Osteoblast (primary cell): ENCODE data around the gene FAM167B. TPM values are rescaled to one million over a fixed set of nuclear protein-coding genes. Genes with fewer than 3 reads are reported as not detected.

ENCODE experiments used
- DNase-seq: peaks from one replicate; pipeline ENCODE4 v3.0.0; 2011; ENCODE audit warnings: low spot score, mixed read lengths; ENCODE audit not compliant: insufficient read length; ENCODE audit errors: missing footprints
- H2AFZ ChIP-seq: 2 replicates; pipeline ENCODE4 v1.6.0; 2011; ENCODE audit warnings: mild to moderate bottlenecking, low read length
- H3K27ac ChIP-seq: 2 replicates; pipeline ENCODE4 v1.5.1; 2011; ENCODE audit warnings: mild to moderate bottlenecking, low read depth, low read length, moderate library complexity
- H3K27me3 ChIP-seq: 2 replicates; pipeline ENCODE4 v1.6.0; 2012; ENCODE audit warnings: mild to moderate bottlenecking, control low read depth, inconsistent platforms, low read length, moderate library complexity; ENCODE audit not compliant: insufficient read depth
- H3K36me3 ChIP-seq: 2 replicates; pipeline ENCODE4 v1.5.1; 2011; ENCODE audit warnings: mild to moderate bottlenecking, low read length, control low read depth, moderate library complexity; ENCODE audit not compliant: insufficient read depth
- H3K4me1 ChIP-seq: 2 replicates; pipeline ENCODE4 v1.5.1; 2011; ENCODE audit warnings: mild to moderate bottlenecking, low read length, control low read depth, moderate library complexity; ENCODE audit not compliant: insufficient read depth
- H3K4me2 ChIP-seq: 2 replicates; pipeline ENCODE4 v1.6.0; 2011; ENCODE audit warnings: mild to moderate bottlenecking, low read length; ENCODE audit not compliant: insufficient read depth
- H3K4me3 ChIP-seq: fragments of 200-600 bp; sonication (generic); 3 replicates; pipeline ENCODE4 v1.5.1; 2012; ENCODE audit warnings: mild to moderate bottlenecking, low read length, inconsistent platforms; ENCODE audit not compliant: insufficient read depth
- H3K79me2 ChIP-seq: 2 replicates; pipeline ENCODE4 v1.6.0; 2012; ENCODE audit warnings: mild to moderate bottlenecking, low read length, control low read depth, inconsistent platforms; ENCODE audit not compliant: insufficient read depth
- H3K9me3 ChIP-seq: 2 replicates; pipeline ENCODE4 v1.5.1; 2011; ENCODE audit warnings: low read depth, low read length, control low read depth
- H4K20me1 ChIP-seq: 2 replicates; pipeline ENCODE4 v1.6.0; 2012; ENCODE audit warnings: mild to moderate bottlenecking, low read length, control low read depth; ENCODE audit not compliant: insufficient read depth
- CTCF ChIP-seq: IDR thresholded peaks from 2 replicates; pipeline ENCODE4 v1.5.1; 2011; ENCODE audit warnings: mild to moderate bottlenecking, low read depth, low read length, moderate library complexity; ENCODE audit errors: extremely low read depth
- total RNA-seq: library from RNA; depleted of rRNA; stranded (reverse); fragments of >200 nt; gene quantifications from 2 replicates; pipeline ENCODE4 v1.2.3, GENCODE V29; 2012

The FAM167B gene
- total RNA-seq, 1 donor = 2.5 TPM

GRCh38 chr1:32221581-32221979 lies 25.4 kb upstream of the FAM167B start:
- peak overlapping the region; percentile 100 for H3K4me3 ChIP-seq
- DNase-seq = peak; percentile 80
- H2AFZ ChIP-seq = peak overlapping the region; percentile 20
- TF ChIP-seq CTCF = no peak
- H3K27me3 ChIP-seq = no peaks in the 10 kb centered on the region
- H3K4me1 ChIP-seq = peaks cover 29% of the 10 kb centered on the region
- no peaks in the 10 kb centered on the region for H4K20me1 ChIP-seq
- H3K79me2 ChIP-seq = peaks cover 53% of the 10 kb centered on the region
- H3K9me3 ChIP-seq = no peaks in the 10 kb centered on the region
- H3K27ac ChIP-seq = peak overlapping the region; percentile 100
- H3K4me2 ChIP-seq = peak overlapping the region; percentile 100
- peaks cover 41% of the 10 kb centered on the region for H3K36me3 ChIP-seq

- peaks cover 40% of the 10 kb centered on the region for H3K36me3 ChIP-seq
Measured at GRCh38 chr1:32221980-32222755, 24.9 kb upstream of the FAM167B start, which contains the start of the genes EIF3I and TMEM234. Gene EIF3I (plus strand): TSS chr1:32222407. CDS start chr1:32222442, 35 bp downstream. Gene TMEM234 (minus strand): TSS chr1:32222353. CDS start chr1:32222322, 31 bp downstream.

GRCh38 chr1:32223683-32224082 lies 23.3 kb upstream of the FAM167B start:
- Histone ChIP-seq H3K4me2 (peak overlapping the region; percentile 100), H3K79me2 (peaks cover 53% of the 10 kb centered on the region), H3K4me1 (peaks cover 29% of the 10 kb centered on the region), H4K20me1 (no peaks in the 10 kb centered on the region), H3K27ac (peak overlapping the region; percentile 46), H3K36me3 (peaks cover 52% of the 10 kb centered on the region), H2AFZ (no peak overlapping the region), H3K27me3 (no peaks in the 10 kb centered on the region), H3K9me3 (no peaks in the 10 kb centered on the region), H3K4me3 (peak overlapping the region; percentile 17)
- peak; percentile 44 for DNase-seq
- TF ChIP-seq CTCF = no peak

More at GRCh38 chr1:32221980-32222755, 24.9 kb upstream of the FAM167B start, which contains the start of the genes EIF3I and TMEM234:
- Histone ChIP-seq H4K20me1 (no peaks in the 10 kb centered on the region), H3K27ac (peak within 1 kb of the TSS; percentile 100), H3K9me3 (no peaks in the 10 kb centered on the region), H3K4me2 (peak within 1 kb of the TSS; percentile 100), H3K27me3 (no peaks in the 10 kb centered on the region), H2AFZ (peak within 1 kb of the TSS; percentile 98), H3K79me2 (peaks cover 53% of the 10 kb centered on the region), H3K4me3 (peak within 1 kb of the TSS; percentile 100), H3K4me1 (peaks cover 29% of the 10 kb centered on the region)
- no peak for TF ChIP-seq CTCF
- DNase-seq = peak; percentile 95

GRCh38 chr1:32224285-32224684 lies 22.7 kb upstream of the FAM167B start:
- peaks cover 29% of the 10 kb centered on the region for H3K4me1 ChIP-seq
- H3K4me3 ChIP-seq = no peak overlapping the region
- H3K27me3 ChIP-seq = no peaks in the 10 kb centered on the region
- H3K36me3 ChIP-seq = peaks cover 51% of the 10 kb centered on the region
- H3K27ac ChIP-seq = peak overlapping the region; percentile 46
- DNase-seq = peak; percentile 15
- peaks cover 53% of the 10 kb centered on the region for H3K79me2 ChIP-seq
- H4K20me1 ChIP-seq = no peaks in the 10 kb centered on the region
- H3K9me3 ChIP-seq = no peaks in the 10 kb centered on the region
- peak overlapping the region; percentile 100 for H3K4me2 ChIP-seq
- H2AFZ ChIP-seq = no peak overlapping the region
- no peak for TF ChIP-seq CTCF
